ENCODE data around the gene THSD4.

The THSD4 gene

GRCh38 chr15:71331173-71331572 lies 215.9 kb downstream of the THSD4 start:
- no peaks in the 10 kb centered on the region for H3K4me1 ChIP-seq (ENCODE audit: control insufficient read depth, low read length)
- H3K27ac ChIP-seq (ENCODE audit: low read depth, low read length): no peak overlapping the region
- H3K4me3 ChIP-seq (ENCODE audit: low read length): no peak overlapping the region
- H3K79me2 ChIP-seq (ENCODE audit: control insufficient read depth, low read length): no peaks in the 10 kb centered on the region
- TF ChIP-seq EZH2phosphoT487 (IDR thresholded peaks at IDR 0.05; ENCODE audit: borderline replicate concordance, low read length) (no peak), CTCF (IDR thresholded peaks at IDR 0.05; ENCODE audit: low read depth, low read length, poor library complexity, severe bottlenecking) (no peak)
- H3F3A ChIP-seq (ENCODE audit: control insufficient read depth, insufficient read depth): no peaks in the 10 kb centered on the region
- no peaks in the 10 kb centered on the region for H3K9me2 ChIP-seq (replicated peaks; ENCODE audit: control insufficient read depth, low read length)
- no peak overlapping the region for H3K4me2 ChIP-seq (ENCODE audit: low read length)
- H3K9me3 ChIP-seq (ENCODE audit: control insufficient read depth, insufficient read depth, low read length): no peaks in the 10 kb centered on the region
- H4K20me1 ChIP-seq (ENCODE audit: control insufficient read depth, insufficient read depth, low read depth, low read length): no peaks in the 10 kb centered on the region
- no peaks in the 10 kb centered on the region for H3K27me3 ChIP-seq (ENCODE audit: control insufficient read depth, low read length)
- no peaks in the 10 kb centered on the region for H3K36me3 ChIP-seq (ENCODE audit: control insufficient read depth, low read length)

GRCh38 chr15:71332431-71333004 lies 217.2 kb downstream of the THSD4 start:
- H3K9me3 ChIP-seq (ENCODE audit: control insufficient read depth, insufficient read depth, low read length): no peaks in the 10 kb centered on the region
- no peaks in the 10 kb centered on the region for H4K20me1 ChIP-seq (ENCODE audit: control insufficient read depth, insufficient read depth, low read depth, low read length)
- H3K27ac ChIP-seq (ENCODE audit: low read depth, low read length): no peak overlapping the region
- no peaks in the 10 kb centered on the region for H3K9me2 ChIP-seq (replicated peaks; ENCODE audit: control insufficient read depth, low read length)
- no peaks in the 10 kb centered on the region for H3K79me2 ChIP-seq (ENCODE audit: control insufficient read depth, low read length)
- no peaks in the 10 kb centered on the region for H3K36me3 ChIP-seq (ENCODE audit: control insufficient read depth, low read length)
- TF ChIP-seq EZH2phosphoT487 (IDR thresholded peaks at IDR 0.05; ENCODE audit: borderline replicate concordance, low read length) (no peak), CTCF (IDR thresholded peaks at IDR 0.05; ENCODE audit: low read depth, low read length, poor library complexity, severe bottlenecking) (no peak)
- H3F3A ChIP-seq (ENCODE audit: control insufficient read depth, insufficient read depth): no peaks in the 10 kb centered on the region
- no peaks in the 10 kb centered on the region for H3K27me3 ChIP-seq (ENCODE audit: control insufficient read depth, low read length)
- H3K4me1 ChIP-seq (ENCODE audit: control insufficient read depth, low read length): no peaks in the 10 kb centered on the region
- no peak overlapping the region for H3K4me2 ChIP-seq (ENCODE audit: low read length)
- H3K4me3 ChIP-seq (ENCODE audit: low read length): no peak overlapping the region

- H3K27ac ChIP-seq (ENCODE audit: low read depth, low read length): no peak overlapping the region
- H3K79me2 ChIP-seq (ENCODE audit: control insufficient read depth, low read length): no peaks in the 10 kb centered on the region
Measured at GRCh38 chr15:71333136-71333700, 217.9 kb downstream of the THSD4 start.

More at GRCh38 chr15:71333136-71333700, 217.9 kb downstream of the THSD4 start:
- H3K36me3 ChIP-seq (ENCODE audit: control insufficient read depth, low read length): no peaks in the 10 kb centered on the region
- H3K9me3 ChIP-seq (ENCODE audit: control insufficient read depth, insufficient read depth, low read length): no peaks in the 10 kb centered on the region
- no peak overlapping the region for H3K4me2 ChIP-seq (ENCODE audit: low read length)
- no peaks in the 10 kb centered on the region for H3K9me2 ChIP-seq (replicated peaks; ENCODE audit: control insufficient read depth, low read length)
- no peaks in the 10 kb centered on the region for H3F3A ChIP-seq (ENCODE audit: control insufficient read depth, insufficient read depth)
- H4K20me1 ChIP-seq (ENCODE audit: control insufficient read depth, insufficient read depth, low read depth, low read length): no peaks in the 10 kb centered on the region
- no peaks in the 10 kb centered on the region for H3K27me3 ChIP-seq (ENCODE audit: control insufficient read depth, low read length)
- no peaks in the 10 kb centered on the region for H3K4me1 ChIP-seq (ENCODE audit: control insufficient read depth, low read length)
- H3K4me3 ChIP-seq (ENCODE audit: low read length): no peak overlapping the region
- no peak for TF ChIP-seq EZH2phosphoT487 (IDR thresholded peaks at IDR 0.05; ENCODE audit: borderline replicate concordance, low read length)
- TF ChIP-seq CTCF (IDR thresholded peaks at IDR 0.05; ENCODE audit: low read depth, low read length, poor library complexity, severe bottlenecking): no peak
